COR-L47 (cell line): ENCODE measurements around the gene NXNL1.

Experiments
- DNase-seq: peaks from one replicate; lab custom pipeline; 2025; lab: John Stamatoyannopoulos, UW

Gene NXNL1

GRCh38 chr19:17419621-17420474, 40.9 kb downstream of the NXNL1 start, which contains the start of gene MVB12A:
Gene MVB12A (plus strand): TSS chr19:17420047. CDS start chr19:17420136, 89 bp downstream.
- DNase-seq, result peak; percentile 98

GRCh38 chr19:17419154-17419620, 41.5 kb downstream of the NXNL1 start:
- no peak for DNase-seq

DNA sequence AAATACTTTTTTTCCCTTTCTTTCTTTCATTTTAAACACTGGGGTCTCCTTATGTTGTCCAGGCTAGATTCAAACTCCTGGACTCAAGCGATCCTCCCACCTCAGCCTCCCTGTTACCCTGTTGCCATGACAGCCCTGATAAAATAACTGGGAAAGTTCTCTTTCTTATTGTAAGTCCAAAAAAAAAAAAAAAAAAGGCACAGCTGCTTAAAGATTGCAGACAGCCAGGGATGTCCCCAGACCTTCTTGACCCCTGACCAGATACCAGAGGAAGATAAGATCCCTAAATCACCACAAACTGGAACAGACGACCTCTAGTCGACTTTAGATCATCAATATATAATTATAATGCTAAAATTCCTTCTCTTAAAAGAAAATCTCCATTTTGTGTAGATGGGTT, 42.0 kb downstream of the NXNL1 start:
- no peak for DNase-seq

GRCh38 chr19:17415121-17415520, 45.6 kb downstream of the NXNL1 start:
- DNase-seq, result no peak

GRCh38 chr19:17414097-17414496, 46.6 kb downstream of the NXNL1 start:
- DNase-seq, result no peak

- DNase-seq, result no peak
Measured at GRCh38 chr19:17411801-17412200, 48.9 kb downstream of the NXNL1 start.

DNA sequence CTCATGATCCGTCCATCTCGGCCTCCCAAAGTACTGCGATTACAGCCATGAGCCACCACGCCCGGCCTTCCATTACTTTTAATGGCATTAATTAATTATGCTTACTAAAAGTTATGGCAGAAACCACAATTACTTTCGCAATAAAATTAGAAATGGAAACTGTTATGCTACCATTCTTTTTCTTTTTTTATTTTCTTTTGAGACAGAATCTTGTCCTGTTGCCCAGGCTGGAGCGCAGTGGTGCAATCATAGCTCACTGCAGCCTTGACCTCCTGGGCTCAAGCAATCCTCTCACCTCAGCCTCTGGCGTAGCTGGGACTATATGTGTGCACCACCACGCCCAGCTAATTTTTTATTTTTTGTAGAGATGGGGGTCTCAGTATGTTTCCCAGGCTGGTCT, 50.7 kb downstream of the NXNL1 start:
- DNase-seq, result no peak

DNA sequence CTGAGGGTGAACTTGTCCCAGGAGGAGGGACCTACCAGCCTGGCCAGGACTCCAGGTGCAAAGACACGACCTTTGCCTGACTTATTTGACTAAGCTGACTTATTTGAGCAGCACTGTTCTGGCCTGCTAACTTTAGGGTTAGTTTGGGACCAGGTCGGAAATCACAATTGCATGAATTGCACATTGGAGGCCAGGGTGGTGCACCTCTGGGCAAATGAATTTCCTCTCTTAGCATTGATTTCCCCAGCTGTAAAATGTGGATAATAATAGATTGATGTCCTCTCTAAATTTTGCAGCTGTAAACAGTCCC, 53.9 kb downstream of the NXNL1 start:
- no peak for DNase-seq

- DNase-seq, result no peak
Measured at GRCh38 chr19:17406046-17406886, 54.5 kb downstream of the NXNL1 start.
